Left lobe of liver (tissue), 2 donors: ENCODE results near the gene PLCB1. TPM values are rescaled to one million over a fixed set of nuclear protein-coding genes. Genes with fewer than 3 reads are reported as not detected.

ENCODE experiments used
- ATAC-seq: fragments of 200-7000 bp; cut with Tn5 transposase; one replicate; pipeline ENCODE4 v1.9.1; 2020; ENCODE audit warnings: mild to moderate bottlenecking, moderate library complexity
- DNase-seq: peaks from one replicate; pipeline ENCODE4 v3.0.0-alpha.2; 2020; ENCODE audit warnings: low spot score
- total RNA-seq: library from RNA; stranded (reverse); gene quantifications from one replicate; pipeline ENCODE4 v1.2.1, GENCODE V29; 2021
- donor health status: DM: no; HTN: no; CAD: no; lungs with moderate emphysema.
- donor health status: DM: no; HTN: yes; CAD: no.

PLCB1 gene
- total RNA-seq, 1 donor from 2014 or later, result 3.9 TPM

- ATAC-seq, result no peak
- no peak for DNase-seq
These were observed 392.9 kb downstream of the PLCB1 start for GRCh38 chr20:8525017-8525343.

DNA sequence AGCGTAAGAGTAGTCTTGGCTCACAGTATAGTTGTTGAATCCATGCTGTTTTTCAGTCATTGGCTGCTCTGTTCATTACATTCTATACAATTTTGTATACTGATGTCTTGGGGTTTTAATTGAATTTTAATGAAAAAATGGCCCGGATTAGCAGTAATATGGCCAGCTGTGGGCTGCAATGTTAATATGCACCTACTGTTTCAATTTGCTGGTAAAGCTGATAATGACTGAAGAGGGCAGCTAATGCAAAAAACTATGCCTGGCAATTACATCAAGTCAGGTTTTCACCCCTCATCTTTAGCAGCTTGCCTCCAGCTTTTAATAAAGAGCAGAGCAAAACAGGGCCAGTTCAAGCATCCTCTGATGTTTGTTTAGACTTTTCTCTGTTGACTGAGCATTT lies 394.5 kb downstream of the PLCB1 start:
- ATAC-seq (no peak), DNase-seq (no peak)

GRCh38 chr20:8527998-8528723 lies 396.1 kb downstream of the PLCB1 start:
- DNase-seq (no peak), ATAC-seq (no peak)

GRCh38 chr20:8530022-8530421 lies 398.0 kb downstream of the PLCB1 start:
- no peak for DNase-seq
- no peak for ATAC-seq

- DNase-seq (no peak), ATAC-seq (no peak)
These were observed 400.1 kb downstream of the PLCB1 start for GRCh38 chr20:8532169-8532568.

DNA sequence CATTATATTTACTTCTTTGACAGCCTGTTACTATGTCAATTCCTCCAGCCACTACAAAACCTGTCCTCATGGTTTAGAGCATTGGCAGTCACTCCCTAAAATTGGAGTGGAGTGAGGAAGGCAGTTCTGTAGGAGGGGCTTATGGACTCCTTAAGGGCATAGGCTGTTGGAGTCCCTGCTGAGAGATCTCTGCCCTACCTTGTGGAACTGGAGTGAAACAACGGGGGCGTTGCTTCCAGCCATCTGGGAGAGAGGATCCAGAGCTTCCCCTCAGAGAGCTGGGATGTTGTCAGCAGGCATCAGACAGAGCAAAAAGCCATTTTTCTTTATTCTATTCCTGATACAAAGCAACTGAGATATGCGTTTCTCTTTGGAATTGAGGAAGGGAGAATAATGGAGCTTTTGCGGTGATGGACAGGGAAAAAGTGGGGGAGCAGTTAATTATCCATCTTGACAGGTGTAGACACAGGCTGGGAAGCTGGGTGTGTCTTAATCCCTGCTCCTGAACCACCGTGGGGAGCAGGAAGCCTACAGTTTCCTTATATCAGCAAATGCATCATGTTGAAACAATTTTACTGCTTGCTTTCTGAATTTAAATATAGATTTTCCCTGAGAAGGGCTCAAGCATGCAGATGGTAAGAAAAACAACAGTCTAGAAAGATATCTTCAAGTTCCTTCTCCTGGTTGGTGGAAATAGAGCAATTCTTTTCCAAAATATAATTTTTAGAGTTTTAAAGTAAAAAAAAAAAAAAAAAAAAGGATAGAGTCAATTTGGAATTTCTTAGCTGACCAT lies 402.5 kb downstream of the PLCB1 start:
- no peak for ATAC-seq
- no peak for DNase-seq

- ATAC-seq, result no peak
- DNase-seq, result no peak
These were observed 403.6 kb downstream of the PLCB1 start for GRCh38 chr20:8535403-8536261.

- no peak for ATAC-seq
- no peak for DNase-seq
These were observed 404.2 kb downstream of the PLCB1 start for GRCh38 chr20:8536262-8536618.

DNA sequence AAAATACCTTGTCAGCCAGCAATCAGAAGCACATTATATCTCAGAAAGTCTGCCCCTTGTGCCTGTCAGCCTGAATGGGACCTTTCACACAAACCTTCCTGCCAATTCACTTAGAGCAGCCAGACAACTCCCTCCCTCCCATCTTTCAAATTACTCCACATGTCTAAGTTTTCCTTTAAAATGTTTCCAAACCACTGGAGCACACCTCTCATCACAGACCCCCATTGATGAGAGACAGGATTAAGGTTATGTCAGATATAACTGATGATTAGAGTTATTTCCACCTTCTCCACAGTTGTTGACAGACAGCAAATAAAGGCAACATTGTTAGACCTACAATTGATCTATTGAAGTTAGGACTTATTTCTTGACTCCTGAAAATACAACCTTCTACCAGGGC lies 408.4 kb downstream of the PLCB1 start:
- no peak for DNase-seq
- no peak for ATAC-seq

- no peak for ATAC-seq
- no peak for DNase-seq
These were observed 410.0 kb downstream of the PLCB1 start for GRCh38 chr20:8542110-8542486.

GRCh38 chr20:8545212-8545611 lies 413.1 kb downstream of the PLCB1 start:
- DNase-seq, result no peak
- ATAC-seq, result no peak

- no peak for DNase-seq
- ATAC-seq, result no peak
These were observed 415.1 kb downstream of the PLCB1 start for GRCh38 chr20:8547035-8547650.

- DNase-seq (no peak), ATAC-seq (no peak)
These were observed 416.0 kb downstream of the PLCB1 start for GRCh38 chr20:8547968-8548588.

DNA sequence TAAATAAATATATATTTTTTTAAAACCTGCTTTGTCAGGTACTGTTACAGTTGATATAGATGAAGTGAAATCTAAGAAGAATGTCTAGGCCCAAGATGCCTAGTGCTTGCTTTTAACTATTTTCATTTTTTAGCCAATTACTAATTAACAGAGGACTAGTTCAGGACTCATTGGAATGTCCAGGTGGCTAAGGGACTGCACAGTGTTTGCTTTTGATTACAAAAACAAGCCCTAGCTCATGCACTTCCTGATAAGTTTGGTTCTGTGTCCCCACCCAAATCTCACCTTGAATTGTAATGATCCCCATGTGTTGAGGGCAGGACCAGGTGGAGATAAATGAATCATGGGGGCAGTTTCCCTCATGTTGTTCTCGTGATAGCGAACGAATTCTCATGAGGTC lies 417.1 kb downstream of the PLCB1 start:
- DNase-seq (no peak), ATAC-seq (no peak)

DNA sequence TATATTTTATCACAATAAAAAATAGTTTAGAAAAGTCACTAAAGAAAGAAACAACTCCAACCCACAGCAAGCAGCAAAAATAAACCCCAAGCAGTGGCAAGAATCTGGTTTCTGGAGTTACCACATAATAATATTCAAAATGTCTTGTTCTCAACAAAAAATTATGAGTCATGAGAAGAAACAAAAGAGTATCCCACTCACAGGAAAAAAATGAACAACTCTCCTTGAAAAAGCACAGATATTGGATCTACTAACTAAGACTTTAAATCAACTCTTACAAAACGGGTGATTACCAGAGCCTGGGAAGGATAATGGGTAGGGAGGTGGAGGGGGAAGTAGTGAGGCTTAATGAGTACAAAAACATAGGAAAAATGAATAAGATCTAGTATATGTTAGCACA lies 425.6 kb downstream of the PLCB1 start:
- ATAC-seq (no peak), DNase-seq (no peak)

- ATAC-seq (no peak), DNase-seq (no peak)
These were observed 430.3 kb downstream of the PLCB1 start for GRCh38 chr20:8562356-8562755.

DNA sequence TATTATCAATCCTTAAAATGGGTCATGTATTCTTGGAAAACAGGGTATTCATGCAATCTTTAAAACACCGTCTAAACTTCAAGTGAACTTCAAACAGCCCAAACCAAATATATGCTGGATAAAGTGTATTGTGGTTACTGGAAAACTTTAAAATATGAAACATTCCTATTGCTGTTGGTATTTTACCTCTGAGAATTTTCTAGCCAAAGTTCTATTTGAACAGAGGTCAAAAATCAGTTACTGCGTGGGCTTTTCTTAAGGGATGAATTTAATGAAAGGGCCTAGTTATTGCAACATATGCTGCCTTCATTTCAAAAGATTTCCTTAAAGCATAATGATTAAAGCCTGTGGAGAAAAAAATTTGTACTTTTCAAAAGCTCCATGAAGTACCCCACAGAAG lies 436.0 kb downstream of the PLCB1 start:
- DNase-seq, result no peak
- no peak for ATAC-seq

GRCh38 chr20:8569766-8570165 lies 437.7 kb downstream of the PLCB1 start:
- DNase-seq, result no peak

DNA sequence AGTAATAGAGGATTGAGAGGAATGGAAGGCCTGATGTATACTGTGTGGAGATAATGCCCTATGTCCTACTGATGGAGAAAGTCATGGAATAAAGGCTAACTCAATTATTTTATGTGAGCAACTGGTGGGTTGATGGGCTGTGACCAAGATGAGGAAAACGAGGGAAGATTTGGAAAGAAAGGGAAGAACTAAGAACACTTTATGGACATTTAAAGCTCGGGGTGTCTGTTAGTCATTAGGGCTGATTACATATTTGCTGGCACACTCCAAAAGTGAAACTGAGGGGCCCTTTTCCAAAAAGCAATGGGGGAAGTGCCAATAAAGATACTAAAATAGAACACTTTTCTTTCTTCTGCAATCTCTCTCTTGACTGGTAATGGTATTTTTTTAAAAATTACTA lies 439.5 kb downstream of the PLCB1 start:
- ATAC-seq (no peak), DNase-seq (no peak)

More at GRCh38 chr20:8569766-8570165, 437.7 kb downstream of the PLCB1 start:
- ATAC-seq, result no peak

DNA sequence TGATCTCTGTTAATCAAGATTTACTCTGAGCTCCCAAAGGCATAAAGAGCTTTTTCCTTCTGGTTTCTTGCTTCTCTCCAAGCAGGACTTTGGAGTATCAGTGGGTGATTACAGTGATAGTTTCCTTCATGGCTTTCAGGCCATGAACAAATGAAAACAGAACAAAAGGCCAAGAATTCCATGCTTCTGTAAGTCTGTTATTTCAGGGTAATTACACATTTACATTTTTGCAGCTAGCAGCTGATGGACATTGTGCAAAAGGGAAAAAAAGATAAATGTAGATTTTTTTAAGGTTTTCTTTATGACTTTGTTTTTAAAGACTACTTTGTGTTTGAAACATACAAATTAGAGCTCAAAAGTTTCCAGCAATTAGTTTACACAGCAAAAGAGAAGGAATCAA lies 441.6 kb downstream of the PLCB1 start:
- no peak for DNase-seq

GRCh38 chr20:8575114-8575513 lies 443.0 kb downstream of the PLCB1 start:
- no peak for ATAC-seq
- no peak for DNase-seq

More for the DNA sequence above, 441.6 kb downstream of the PLCB1 start:
- ATAC-seq, result no peak
